ENCODE measurements around the gene DKC1.

DKC1 gene

GRCh38 chrX:154727418-154727817, 35.2 kb upstream of the DKC1 start:
- H3K27ac ChIP-seq (ENCODE audit: low read depth, low read length, poor library complexity, severe bottlenecking): no peak overlapping the region
- no peak for TF ChIP-seq EZH2 (IDR thresholded peaks at IDR 0.05; ENCODE audit: borderline replicate concordance, low read length)
- TF ChIP-seq, protein P1, sequence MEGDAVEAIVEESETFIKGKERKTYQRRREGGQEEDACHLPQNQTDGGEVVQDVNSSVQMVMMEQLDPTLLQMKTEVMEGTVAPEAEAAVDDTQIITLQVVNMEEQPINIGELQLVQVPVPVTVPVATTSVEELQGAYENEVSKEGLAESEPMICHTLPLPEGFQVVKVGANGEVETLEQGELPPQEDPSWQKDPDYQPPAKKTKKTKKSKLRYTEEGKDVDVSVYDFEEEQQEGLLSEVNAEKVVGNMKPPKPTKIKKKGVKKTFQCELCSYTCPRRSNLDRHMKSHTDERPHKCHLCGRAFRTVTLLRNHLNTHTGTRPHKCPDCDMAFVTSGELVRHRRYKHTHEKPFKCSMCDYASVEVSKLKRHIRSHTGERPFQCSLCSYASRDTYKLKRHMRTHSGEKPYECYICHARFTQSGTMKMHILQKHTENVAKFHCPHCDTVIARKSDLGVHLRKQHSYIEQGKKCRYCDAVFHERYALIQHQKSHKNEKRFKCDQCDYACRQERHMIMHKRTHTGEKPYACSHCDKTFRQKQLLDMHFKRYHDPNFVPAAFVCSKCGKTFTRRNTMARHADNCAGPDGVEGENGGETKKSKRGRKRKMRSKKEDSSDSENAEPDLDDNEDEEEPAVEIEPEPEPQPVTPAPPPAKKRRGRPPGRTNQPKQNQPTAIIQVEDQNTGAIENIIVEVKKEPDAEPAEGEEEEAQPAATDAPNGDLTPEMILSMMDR (IDR thresholded peaks at IDR 0.05; ENCODE audit: low read length): no peak
- H2AFZ ChIP-seq (ENCODE audit: low read length): no peak overlapping the region
- no peaks in the 10 kb centered on the region for H3K27me3 ChIP-seq (ENCODE audit: insufficient read depth, low read length)
- no peak overlapping the region for H3K9ac ChIP-seq (ENCODE audit: low read length)
- no peak overlapping the region for H3K4me2 ChIP-seq (ENCODE audit: low read length)
- no peaks in the 10 kb centered on the region for H3K79me2 ChIP-seq (ENCODE audit: insufficient read depth, low read length)
- H3K9me2 ChIP-seq (ENCODE audit: low read depth, low read length): no peaks in the 10 kb centered on the region
- no peaks in the 10 kb centered on the region for H4K20me1 ChIP-seq (ENCODE audit: insufficient read depth, low read length)
- H3K36me3 ChIP-seq (ENCODE audit: insufficient read depth, low read length): no peaks in the 10 kb centered on the region
- no peaks in the 10 kb centered on the region for H3F3A ChIP-seq (ENCODE audit: insufficient read depth, low read length)
- no peak overlapping the region for H3K4me3 ChIP-seq (ENCODE audit: low read depth, low read length, poor library complexity, severe bottlenecking)
- H3K4me1 ChIP-seq (ENCODE audit: insufficient read depth, low read length, severe bottlenecking): no peaks in the 10 kb centered on the region
- H3K9me3 ChIP-seq (ENCODE audit: low read length): no peaks in the 10 kb centered on the region

GRCh38 chrX:154727871-154728270, 34.8 kb upstream of the DKC1 start:
- TF ChIP-seq, protein P1 (IDR thresholded peaks at IDR 0.05; ENCODE audit: low read length): no peak
- TF ChIP-seq EZH2 (IDR thresholded peaks at IDR 0.05; ENCODE audit: borderline replicate concordance, low read length): no peak
- H3K9me2 ChIP-seq (ENCODE audit: low read depth, low read length): no peaks in the 10 kb centered on the region
- no peaks in the 10 kb centered on the region for H3F3A ChIP-seq (ENCODE audit: insufficient read depth, low read length)
- H2AFZ ChIP-seq (ENCODE audit: low read length): no peak overlapping the region
- H3K36me3 ChIP-seq (ENCODE audit: insufficient read depth, low read length): no peaks in the 10 kb centered on the region
- H3K4me1 ChIP-seq (ENCODE audit: insufficient read depth, low read length, severe bottlenecking): no peaks in the 10 kb centered on the region
- no peaks in the 10 kb centered on the region for H3K79me2 ChIP-seq (ENCODE audit: insufficient read depth, low read length)
- no peaks in the 10 kb centered on the region for H3K9me3 ChIP-seq (ENCODE audit: low read length)
- no peaks in the 10 kb centered on the region for H3K27me3 ChIP-seq (ENCODE audit: insufficient read depth, low read length)
- no peaks in the 10 kb centered on the region for H4K20me1 ChIP-seq (ENCODE audit: insufficient read depth, low read length)
- H3K4me3 ChIP-seq (ENCODE audit: low read depth, low read length, poor library complexity, severe bottlenecking): no peak overlapping the region
- no peak overlapping the region for H3K9ac ChIP-seq (ENCODE audit: low read length)
- H3K27ac ChIP-seq (ENCODE audit: low read depth, low read length, poor library complexity, severe bottlenecking): no peak overlapping the region
- H3K4me2 ChIP-seq (ENCODE audit: low read length): no peak overlapping the region

GRCh38 chrX:154728431-154729190, 34.1 kb upstream of the DKC1 start:
- no peaks in the 10 kb centered on the region for H3K79me2 ChIP-seq (ENCODE audit: insufficient read depth, low read length)
- no peaks in the 10 kb centered on the region for H3F3A ChIP-seq (ENCODE audit: insufficient read depth, low read length)
- H3K9me2 ChIP-seq (ENCODE audit: low read depth, low read length): no peaks in the 10 kb centered on the region
- TF ChIP-seq EZH2 (IDR thresholded peaks at IDR 0.05; ENCODE audit: borderline replicate concordance, low read length): no peak
- TF ChIP-seq, protein P1 (IDR thresholded peaks at IDR 0.05; ENCODE audit: low read length): peak; percentile 7; the same call in 1 of the 2 replicates
- H3K9me3 ChIP-seq (ENCODE audit: low read length): no peaks in the 10 kb centered on the region
- no peak overlapping the region for H3K4me3 ChIP-seq (ENCODE audit: low read depth, low read length, poor library complexity, severe bottlenecking)
- H3K27me3 ChIP-seq (ENCODE audit: insufficient read depth, low read length): no peaks in the 10 kb centered on the region
- no peaks in the 10 kb centered on the region for H3K4me1 ChIP-seq (ENCODE audit: insufficient read depth, low read length, severe bottlenecking)
- H3K4me2 ChIP-seq (ENCODE audit: low read length): no peak overlapping the region
- H2AFZ ChIP-seq (ENCODE audit: low read length): no peak overlapping the region
- no peak overlapping the region for H3K9ac ChIP-seq (ENCODE audit: low read length)
- no peaks in the 10 kb centered on the region for H3K36me3 ChIP-seq (ENCODE audit: insufficient read depth, low read length)
- H4K20me1 ChIP-seq (ENCODE audit: insufficient read depth, low read length): no peaks in the 10 kb centered on the region
- H3K27ac ChIP-seq (ENCODE audit: low read depth, low read length, poor library complexity, severe bottlenecking): no peak overlapping the region

Data from OCI-LY1 (cell line).